HEK293 (cell line): Measurements from ENCODE around the gene STK39.
"Not testable (repeated sequence)": the region's sequence is repeated elsewhere in the genome, so short reads cannot be mapped to it uniquely, and the experiment has no call there.

Experiments
- CTCF ChIA-PET: fragments of 350-600 bp; formaldehyde crosslinking; extraction: SDS; loops from one replicate; lab custom pipeline; 2021; ENCODE audit warnings: antibody characterized with exemption; lab: Yijun Ruan, JAX
- POLR2A ChIA-PET: fragments of 300-600 bp; formaldehyde crosslinking; extraction: SDS; loops from one replicate; lab custom pipeline; 2020; ENCODE audit warnings: antibody characterized with exemption, inconsistent platforms; lab: Yijun Ruan, JAX
- H3K27ac ChIP-seq: fragments of 200-500 bp; sonication (Bioruptor generic); 2 replicates; pipeline ENCODE4 v1.5.1; 2014; ENCODE audit warnings: low read depth, low read length, control low read depth, inconsistent platforms; ENCODE audit errors: extremely low read depth
- H3K36me3 ChIP-seq, 2 experiments: fragments of 200-500 bp in 1 of 2; sonication (Bioruptor generic) in 1 of 2; 1 replicate in 1 of 2; 2 replicates in 1 of 2; pipeline ENCODE4 v1.5.1; 2014 to 2017; ENCODE audit warnings: inconsistent platforms in 2 of 2, low read length in 2 of 2; ENCODE audit not compliant: control insufficient read depth in 2 of 2, insufficient read depth in 1 of 2
- H3K4me1 ChIP-seq: fragments of 200-500 bp; sonication (Bioruptor generic); 2 replicates; pipeline ENCODE4 v1.5.1; 2014; ENCODE audit warnings: mild to moderate bottlenecking, low read length, inconsistent platforms; ENCODE audit not compliant: control insufficient read depth, insufficient read depth
- H3K4me3 ChIP-seq: 2 replicates; pipeline ENCODE4 v1.5.1; 2011; ENCODE audit warnings: low read depth, mild to moderate bottlenecking, control low read depth, low read length, moderate library complexity
- H3K9me3 ChIP-seq: fragments of 200-500 bp; sonication (Bioruptor generic); 2 replicates; pipeline ENCODE4 v1.5.1; 2014; ENCODE audit warnings: low read depth, low read length, inconsistent platforms; ENCODE audit not compliant: control insufficient read depth, insufficient read depth
- KLF7 ChIP-seq: fragments of 450-650 bp; formaldehyde crosslinking; IDR thresholded peaks from 2 replicates; pipeline ENCODE4 v1.5.1; 2016; ENCODE audit warnings: missing biosample characterization, missing genetic modification characterization, borderline replicate concordance
- MEIS1 ChIP-seq: sonication (generic); formaldehyde crosslinking; IDR thresholded peaks from 2 replicates; pipeline ENCODE4 v1.8.1; 2022; ENCODE audit warnings: missing genetic modification reagents, mild to moderate bottlenecking, borderline replicate concordance
- SCRT1 ChIP-seq: fragments of 450-650 bp; formaldehyde crosslinking; IDR thresholded peaks from 2 replicates; pipeline ENCODE4 v1.5.1; 2016; ENCODE audit warnings: missing biosample characterization, missing genetic modification characterization, borderline replicate concordance
- SETDB1 ChIP-seq: IDR thresholded peaks from one replicate; pipeline ENCODE4 v1.6.1; 2017; ENCODE audit warnings: mild to moderate bottlenecking, low read length, moderate library complexity, mixed read lengths; ENCODE audit not compliant: insufficient read length
- TCF7L2 ChIP-seq: IDR thresholded peaks from 2 replicates; pipeline ENCODE4 v1.6.1; 2011; ENCODE audit warnings: low read depth, mild to moderate bottlenecking, inconsistent platforms, low read length, moderate library complexity, borderline replicate concordance
- ZNF140 ChIP-seq: fragments of 450-650 bp; formaldehyde crosslinking; IDR thresholded peaks from 2 replicates; pipeline ENCODE4 v1.5.1; 2016; ENCODE audit warnings: missing biosample characterization, missing genetic modification characterization
- ZNF174 ChIP-seq: fragments of 450-650 bp; formaldehyde crosslinking; IDR thresholded peaks from 2 replicates; pipeline ENCODE4 v1.5.0; 2017; ENCODE audit warnings: missing biosample characterization, mild to moderate bottlenecking, missing genetic modification characterization
- ZNF2 ChIP-seq: fragments of 450-650 bp; formaldehyde crosslinking; IDR thresholded peaks from 2 replicates; pipeline ENCODE4 v1.5.1; 2016; ENCODE audit warnings: missing biosample characterization, missing genetic modification characterization
- ZNF221 ChIP-seq: fragments of 450-650 bp; formaldehyde crosslinking; IDR thresholded peaks from 2 replicates; pipeline ENCODE4 v1.5.1; 2017; ENCODE audit warnings: missing biosample characterization, missing genetic modification characterization, borderline replicate concordance
- ZNF302 ChIP-seq: fragments of 450-650 bp; formaldehyde crosslinking; IDR thresholded peaks from 2 replicates; pipeline ENCODE4 v1.5.1; 2016; ENCODE audit warnings: missing biosample characterization, missing genetic modification characterization, low read depth
- ZNF521 ChIP-seq: fragments of 450-650 bp; formaldehyde crosslinking; IDR thresholded peaks from 2 replicates; pipeline ENCODE4 v1.5.1; 2017; ENCODE audit warnings: missing biosample characterization, mild to moderate bottlenecking, missing genetic modification characterization
- ZNF529 ChIP-seq: fragments of 450-650 bp; formaldehyde crosslinking; IDR thresholded peaks from 2 replicates; pipeline ENCODE4 v1.5.1; 2017; ENCODE audit warnings: missing genetic modification characterization, missing biosample characterization; ENCODE audit not compliant: insufficient replicate concordance
- ZNF530 ChIP-seq: fragments of 450-650 bp; formaldehyde crosslinking; IDR thresholded peaks from 2 replicates; pipeline ENCODE4 v1.5.1; 2016; ENCODE audit warnings: low read depth, missing biosample characterization, missing genetic modification characterization
- ZNF558 ChIP-seq: fragments of 450-650 bp; formaldehyde crosslinking; IDR thresholded peaks from 2 replicates; pipeline ENCODE4 v1.5.1; 2016; ENCODE audit warnings: missing biosample characterization, missing genetic modification characterization
- ZNF571 ChIP-seq: fragments of 450-650 bp; formaldehyde crosslinking; IDR thresholded peaks from 2 replicates; pipeline ENCODE4 v1.5.0; 2017; ENCODE audit warnings: missing biosample characterization, missing genetic modification characterization
- ZNF707 ChIP-seq: fragments of 450-650 bp; formaldehyde crosslinking; IDR thresholded peaks from 2 replicates; pipeline ENCODE4 v1.5.1; 2016; ENCODE audit warnings: missing biosample characterization, missing genetic modification characterization
- ZSCAN30 ChIP-seq: fragments of 450-650 bp; IDR thresholded peaks from 2 replicates; pipeline ENCODE4 v1.5.1; 2018; ENCODE audit warnings: missing biosample characterization, mild to moderate bottlenecking, missing genetic modification characterization, moderate library complexity
- TF ChIP-seq, protein P1 (sequence below): fragments of 450-650 bp; formaldehyde crosslinking; conservative IDR thresholded peaks from 2 replicates; pipeline ENCODE4 v1.5.1; 2016; ENCODE audit warnings: low read depth, missing biosample characterization, missing genetic modification characterization
- TF ChIP-seq, protein P2 (sequence below): fragments of 450-650 bp; formaldehyde crosslinking; IDR thresholded peaks from 2 replicates; pipeline ENCODE4 v1.5.1; 2016; ENCODE audit warnings: missing biosample characterization, missing genetic modification characterization
- TF ChIP-seq, protein P3 (sequence below): fragments of 450-650 bp; formaldehyde crosslinking; IDR thresholded peaks from 2 replicates; pipeline ENCODE4 v1.5.1; 2016; ENCODE audit warnings: missing biosample characterization, missing genetic modification characterization
- TF ChIP-seq, protein P4 (sequence below): fragments of 450-650 bp; formaldehyde crosslinking; IDR thresholded peaks from 2 replicates; pipeline ENCODE4 v1.5.1; 2016; ENCODE audit warnings: missing biosample characterization, missing genetic modification characterization

STK39 gene

DNA sequence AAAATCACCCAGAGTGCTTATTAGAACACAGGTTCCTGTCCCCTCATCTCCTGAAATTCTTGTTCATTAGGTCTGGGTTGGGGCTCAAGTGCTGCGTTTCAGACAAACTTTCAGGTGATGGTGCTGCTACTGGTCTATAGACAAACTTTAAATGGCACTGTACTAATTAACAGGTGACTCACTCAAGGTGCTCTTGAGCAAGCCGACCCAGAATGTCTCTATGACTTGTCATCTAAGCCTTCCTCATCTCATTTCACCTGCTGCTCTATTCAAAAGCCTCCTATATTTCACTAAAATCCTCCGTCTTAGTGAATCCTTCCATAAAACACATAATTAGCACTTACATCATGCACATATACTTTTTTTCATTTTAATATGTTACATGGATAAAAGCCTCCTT lies 29.9 kb upstream of the STK39 start (continued):
- TF ChIP-seq, protein P1, sequence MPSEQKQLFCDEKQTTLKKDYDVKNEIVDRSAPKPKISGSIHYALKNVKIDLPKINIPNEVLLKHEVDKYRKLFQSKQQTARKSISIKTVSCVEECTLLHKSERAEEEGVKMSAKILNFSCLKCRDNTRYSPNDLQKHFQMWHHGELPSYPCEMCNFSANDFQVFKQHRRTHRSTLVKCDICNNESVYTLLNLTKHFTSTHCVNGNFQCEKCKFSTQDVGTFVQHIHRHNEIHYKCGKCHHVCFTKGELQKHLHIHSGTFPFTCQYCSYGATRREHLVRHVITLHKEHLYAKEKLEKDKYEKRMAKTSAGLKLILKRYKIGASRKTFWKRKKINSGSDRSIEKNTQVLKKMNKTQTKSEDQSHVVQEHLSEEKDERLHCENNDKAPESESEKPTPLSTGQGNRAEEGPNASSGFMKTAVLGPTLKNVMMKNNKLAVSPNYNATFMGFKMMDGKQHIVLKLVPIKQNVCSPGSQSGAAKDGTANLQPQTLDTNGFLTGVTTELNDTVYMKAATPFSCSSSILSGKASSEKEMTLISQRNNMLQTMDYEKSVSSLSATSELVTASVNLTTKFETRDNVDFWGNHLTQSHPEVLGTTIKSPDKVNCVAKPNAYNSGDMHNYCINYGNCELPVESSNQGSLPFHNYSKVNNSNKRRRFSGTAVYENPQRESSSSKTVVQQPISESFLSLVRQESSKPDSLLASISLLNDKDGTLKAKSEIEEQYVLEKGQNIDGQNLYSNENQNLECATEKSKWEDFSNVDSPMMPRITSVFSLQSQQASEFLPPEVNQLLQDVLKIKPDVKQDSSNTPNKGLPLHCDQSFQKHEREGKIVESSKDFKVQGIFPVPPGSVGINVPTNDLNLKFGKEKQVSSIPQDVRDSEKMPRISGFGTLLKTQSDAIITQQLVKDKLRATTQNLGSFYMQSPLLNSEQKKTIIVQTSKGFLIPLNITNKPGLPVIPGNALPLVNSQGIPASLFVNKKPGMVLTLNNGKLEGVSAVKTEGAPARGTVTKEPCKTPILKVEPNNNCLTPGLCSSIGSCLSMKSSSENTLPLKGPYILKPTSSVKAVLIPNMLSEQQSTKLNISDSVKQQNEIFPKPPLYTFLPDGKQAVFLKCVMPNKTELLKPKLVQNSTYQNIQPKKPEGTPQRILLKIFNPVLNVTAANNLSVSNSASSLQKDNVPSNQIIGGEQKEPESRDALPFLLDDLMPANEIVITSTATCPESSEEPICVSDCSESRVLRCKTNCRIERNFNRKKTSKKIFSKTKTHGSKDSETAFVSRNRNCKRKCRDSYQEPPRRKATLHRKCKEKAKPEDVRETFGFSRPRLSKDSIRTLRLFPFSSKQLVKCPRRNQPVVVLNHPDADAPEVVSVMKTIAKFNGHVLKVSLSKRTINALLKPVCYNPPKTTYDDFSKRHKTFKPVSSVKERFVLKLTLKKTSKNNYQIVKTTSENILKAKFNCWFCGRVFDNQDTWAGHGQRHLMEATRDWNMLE (tag by site-specific recombination), result no peak
- TF ChIP-seq ZSCAN30, result no peak
- no peak for TF ChIP-seq ZNF707 (tag by site-specific recombination)
- TF ChIP-seq, all 188 proteins: peak for 0

DNA sequence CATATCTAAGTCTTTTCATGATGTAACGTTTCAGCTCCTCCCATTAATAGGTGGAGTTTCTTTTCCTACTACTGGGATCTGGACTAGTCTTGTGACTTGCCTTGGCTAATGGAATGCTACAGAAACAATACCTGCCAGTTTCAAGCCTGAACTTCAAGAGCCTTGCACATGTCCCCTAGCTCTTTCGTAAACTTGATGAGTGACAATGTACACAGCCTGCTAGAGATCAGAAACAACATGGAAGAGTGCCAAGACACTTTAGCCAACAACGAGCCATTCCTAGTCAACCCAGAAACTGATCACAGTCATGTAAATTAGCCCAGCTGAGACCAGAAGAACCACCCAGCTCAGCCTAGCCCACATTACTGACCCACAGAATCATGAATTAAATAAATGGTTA lies 24.8 kb upstream of the STK39 start:
- Histone ChIP-seq H3K9me3 (no peaks in the 10 kb centered on the region), H3K27ac (no peak overlapping the region), H3K36me3 (no peaks in the 10 kb centered on the region), H3K4me3 (no peak overlapping the region), H3K4me1 (no peaks in the 10 kb centered on the region)
- TF ChIP-seq SETDB1 (peak; percentile 31), TCF7L2 (no peak)
- CTCF ChIA-PET, result interaction anchor here (0.7 kb wide), 1 partner anchor 14 kb away, joined by 4 read pairs; no protein-coding TSS in a partner anchor
- POLR2A ChIA-PET, result no interaction called here

DNA sequence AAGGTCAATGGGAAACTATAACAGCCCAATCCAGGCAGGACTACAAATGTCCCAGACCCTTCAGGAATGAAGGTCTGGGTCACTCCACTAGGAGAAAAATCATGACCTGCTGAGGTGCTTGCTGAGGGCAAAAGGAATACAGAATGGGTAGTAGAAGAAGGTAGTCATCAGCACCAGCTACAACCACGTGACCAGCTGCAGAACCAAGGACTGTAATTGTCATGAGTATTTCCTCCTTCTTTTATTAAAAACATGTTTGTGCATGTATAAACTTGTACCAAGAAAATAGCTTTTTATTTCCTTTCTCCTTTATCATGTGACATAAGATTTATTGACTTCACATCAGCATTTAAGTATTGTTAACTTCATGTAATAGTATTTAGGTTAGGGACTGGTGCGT lies 15.5 kb upstream of the STK39 start:
- H3K4me1 ChIP-seq, CTCF ChIA-PET, POLR2A ChIA-PET, H3K36me3 ChIP-seq, H3K27ac ChIP-seq, H3K9me3 ChIP-seq, H3K4me3 ChIP-seq: not testable (repeated sequence)

DNA sequence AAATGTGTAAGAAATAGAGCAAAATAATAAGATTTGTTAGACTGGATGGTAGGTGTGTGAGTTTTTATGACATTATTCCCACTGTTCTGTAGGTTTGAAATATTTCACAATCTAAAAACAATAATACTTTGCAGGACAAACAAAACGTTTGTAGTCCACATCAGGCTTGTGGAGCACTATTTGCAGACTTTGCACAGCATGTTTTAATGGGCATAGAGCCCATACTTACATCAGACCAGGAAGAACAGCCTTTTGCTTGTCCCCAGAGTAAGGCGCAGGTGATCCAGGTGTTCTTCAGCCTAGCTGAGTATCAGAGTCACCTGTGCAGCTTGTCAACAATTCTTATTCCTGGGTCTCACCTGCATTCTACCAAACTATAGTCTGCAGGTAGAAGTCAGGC lies 9.1 kb upstream of the STK39 start:
- no peaks in the 10 kb centered on the region for H3K36me3 ChIP-seq
- H3K4me3 ChIP-seq, result no peak overlapping the region
- H3K9me3 ChIP-seq, result no peaks in the 10 kb centered on the region
- ChIA-PET CTCF (no interaction called here), POLR2A (no interaction called here)
- H3K4me1 ChIP-seq, result no peaks in the 10 kb centered on the region
- no peak overlapping the region for H3K27ac ChIP-seq
- TF ChIP-seq KLF7 (no peak), ZNF221 (tag by site-specific recombination) (no peak), SCRT1 (tag by site-specific recombination) (no peak), ZNF521 (tag by site-specific recombination) (no peak), ZNF302 (no peak), ZNF571 (tag by site-specific recombination) (no peak), ZNF529 (no peak), ZNF140 (no peak), MEIS1 (CRISPR knock-in tag) (no peak), ZNF174 (tag by site-specific recombination) (no peak), ZNF2 (tag by site-specific recombination) (no peak), ZNF530 (tag by site-specific recombination) (no peak), ZNF558 (no peak)
- TF ChIP-seq, protein P2, sequence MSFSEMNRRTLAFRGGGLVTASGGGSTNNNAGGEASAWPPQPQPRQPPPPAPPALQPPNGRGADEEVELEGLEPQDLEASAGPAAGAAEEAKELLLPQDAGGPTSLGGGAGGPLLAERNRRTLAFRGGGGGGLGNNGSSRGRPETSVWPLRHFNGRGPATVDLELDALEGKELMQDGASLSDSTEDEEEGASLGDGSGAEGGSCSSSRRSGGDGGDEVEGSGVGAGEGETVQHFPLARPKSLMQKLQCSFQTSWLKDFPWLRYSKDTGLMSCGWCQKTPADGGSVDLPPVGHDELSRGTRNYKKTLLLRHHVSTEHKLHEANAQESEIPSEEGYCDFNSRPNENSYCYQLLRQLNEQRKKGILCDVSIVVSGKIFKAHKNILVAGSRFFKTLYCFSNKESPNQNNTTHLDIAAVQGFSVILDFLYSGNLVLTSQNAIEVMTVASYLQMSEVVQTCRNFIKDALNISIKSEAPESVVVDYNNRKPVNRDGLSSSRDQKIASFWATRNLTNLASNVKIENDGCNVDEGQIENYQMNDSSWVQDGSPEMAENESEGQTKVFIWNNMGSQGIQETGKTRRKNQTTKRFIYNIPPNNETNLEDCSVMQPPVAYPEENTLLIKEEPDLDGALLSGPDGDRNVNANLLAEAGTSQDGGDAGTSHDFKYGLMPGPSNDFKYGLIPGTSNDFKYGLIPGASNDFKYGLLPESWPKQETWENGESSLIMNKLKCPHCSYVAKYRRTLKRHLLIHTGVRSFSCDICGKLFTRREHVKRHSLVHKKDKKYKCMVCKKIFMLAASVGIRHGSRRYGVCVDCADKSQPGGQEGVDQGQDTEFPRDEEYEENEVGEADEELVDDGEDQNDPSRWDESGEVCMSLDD, result no peak
- TF ChIP-seq, protein P3, sequence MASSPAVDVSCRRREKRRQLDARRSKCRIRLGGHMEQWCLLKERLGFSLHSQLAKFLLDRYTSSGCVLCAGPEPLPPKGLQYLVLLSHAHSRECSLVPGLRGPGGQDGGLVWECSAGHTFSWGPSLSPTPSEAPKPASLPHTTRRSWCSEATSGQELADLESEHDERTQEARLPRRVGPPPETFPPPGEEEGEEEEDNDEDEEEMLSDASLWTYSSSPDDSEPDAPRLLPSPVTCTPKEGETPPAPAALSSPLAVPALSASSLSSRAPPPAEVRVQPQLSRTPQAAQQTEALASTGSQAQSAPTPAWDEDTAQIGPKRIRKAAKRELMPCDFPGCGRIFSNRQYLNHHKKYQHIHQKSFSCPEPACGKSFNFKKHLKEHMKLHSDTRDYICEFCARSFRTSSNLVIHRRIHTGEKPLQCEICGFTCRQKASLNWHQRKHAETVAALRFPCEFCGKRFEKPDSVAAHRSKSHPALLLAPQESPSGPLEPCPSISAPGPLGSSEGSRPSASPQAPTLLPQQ, result no peak
- TF ChIP-seq, protein P4, sequence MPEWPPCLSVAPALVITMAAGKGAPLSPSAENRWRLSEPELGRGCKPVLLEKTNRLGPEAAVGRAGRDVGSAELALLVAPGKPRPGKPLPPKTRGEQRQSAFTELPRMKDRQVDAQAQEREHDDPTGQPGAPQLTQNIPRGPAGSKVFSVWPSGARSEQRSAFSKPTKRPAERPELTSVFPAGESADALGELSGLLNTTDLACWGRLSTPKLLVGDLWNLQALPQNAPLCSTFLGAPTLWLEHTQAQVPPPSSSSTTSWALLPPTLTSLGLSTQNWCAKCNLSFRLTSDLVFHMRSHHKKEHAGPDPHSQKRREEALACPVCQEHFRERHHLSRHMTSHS (tag by site-specific recombination), result no peak
